HTERT RPE-1 (cell line): ENCODE data around the gene BANK1.

ENCODE experiments used
- in situ Hi-C: fragments of 300-500 bp; cut with MboI; formaldehyde crosslinking; loops from 4 replicates; pipeline ENCODE4 v1.14.3; 2020; ENCODE audit warnings: low sequenced_read_pairs

The BANK1 gene

GRCh38 chr4:101954975-101955678, 164.6 kb downstream of the BANK1 start:
- in situ Hi-C loops, result no loop called here

- in situ Hi-C loops, result no loop called here
Measured at GRCh38 chr4:101956068-101956825, 165.7 kb downstream of the BANK1 start.

GRCh38 chr4:101958547-101958946, 168.0 kb downstream of the BANK1 start:
- in situ Hi-C loops, result no loop called here

- in situ Hi-C loops, result no loop called here
Measured at GRCh38 chr4:101960431-101960830, 169.9 kb downstream of the BANK1 start.

- in situ Hi-C loops, result no loop called here
Measured at GRCh38 chr4:101961144-101961543, 170.6 kb downstream of the BANK1 start.

GRCh38 chr4:101967697-101968346, 177.3 kb downstream of the BANK1 start:
- in situ Hi-C loops, result no loop called here

GRCh38 chr4:101968364-101968763, 177.8 kb downstream of the BANK1 start:
- in situ Hi-C loops, result no loop called here

- in situ Hi-C loops, result no loop called here
Measured at GRCh38 chr4:101969965-101970364, 179.4 kb downstream of the BANK1 start.

GRCh38 chr4:101970547-101971155, 180.1 kb downstream of the BANK1 start:
- in situ Hi-C loops, result no loop called here

- in situ Hi-C loops, result no loop called here
Measured at GRCh38 chr4:101972791-101973190, 182.3 kb downstream of the BANK1 start.

- in situ Hi-C loops, result no loop called here
Measured at GRCh38 chr4:101973361-101973760, 182.8 kb downstream of the BANK1 start.

- in situ Hi-C loops, result no loop called here
Measured at GRCh38 chr4:101977076-101977475, 186.5 kb downstream of the BANK1 start.

- in situ Hi-C loops, result no loop called here
Measured at GRCh38 chr4:101981756-101982155, 191.2 kb downstream of the BANK1 start.

GRCh38 chr4:101983835-101984234, 193.3 kb downstream of the BANK1 start:
- in situ Hi-C loops, result no loop called here

GRCh38 chr4:101987623-101988243, 197.2 kb downstream of the BANK1 start:
- in situ Hi-C loops, result no loop called here

- in situ Hi-C loops, result no loop called here
Measured at GRCh38 chr4:101989551-101989950, 199.0 kb downstream of the BANK1 start.

- in situ Hi-C loops, result no loop called here
Measured at GRCh38 chr4:101992446-101992845, 201.9 kb downstream of the BANK1 start.

- in situ Hi-C loops, result no loop called here
Measured at GRCh38 chr4:101993002-101993841, 202.7 kb downstream of the BANK1 start.

GRCh38 chr4:101993842-101994775, 203.6 kb downstream of the BANK1 start:
- in situ Hi-C loops, result no loop called here
